ENCODE results near the gene FIBIN.
"Not testable (repeated sequence)": the region's sequence is repeated elsewhere in the genome, so short reads cannot be mapped to it uniquely, and the experiment has no call there.

Gene FIBIN

DNA sequence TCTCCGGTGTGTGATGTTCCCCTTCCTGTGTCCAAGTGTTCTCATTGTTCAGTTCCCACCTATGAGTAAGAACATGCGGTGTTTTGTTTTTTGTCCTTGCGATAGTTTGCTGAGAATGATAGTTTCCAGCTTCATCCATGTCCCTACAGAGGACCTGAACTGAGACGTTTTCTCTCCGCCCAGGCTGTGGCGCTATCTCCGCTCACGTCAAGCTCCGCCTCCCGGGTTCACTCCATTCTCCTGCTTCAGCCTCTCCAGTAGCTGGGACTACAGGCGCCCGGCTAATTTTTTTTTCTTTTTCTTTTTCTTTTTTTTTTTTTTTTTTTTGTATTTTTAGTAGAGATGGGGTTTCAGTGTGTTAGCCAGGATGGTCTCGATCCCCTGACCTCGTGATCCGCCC lies 16.7 kb upstream of the FIBIN start:
- not testable (repeated sequence) for DNase-seq (ENCODE audit: low read depth in 2 of 2)

GRCh38 chr11:26983645-26984044 lies 10.3 kb upstream of the FIBIN start:
- DNase-seq (ENCODE audit: low read depth in 2 of 2): no peak

DNA sequence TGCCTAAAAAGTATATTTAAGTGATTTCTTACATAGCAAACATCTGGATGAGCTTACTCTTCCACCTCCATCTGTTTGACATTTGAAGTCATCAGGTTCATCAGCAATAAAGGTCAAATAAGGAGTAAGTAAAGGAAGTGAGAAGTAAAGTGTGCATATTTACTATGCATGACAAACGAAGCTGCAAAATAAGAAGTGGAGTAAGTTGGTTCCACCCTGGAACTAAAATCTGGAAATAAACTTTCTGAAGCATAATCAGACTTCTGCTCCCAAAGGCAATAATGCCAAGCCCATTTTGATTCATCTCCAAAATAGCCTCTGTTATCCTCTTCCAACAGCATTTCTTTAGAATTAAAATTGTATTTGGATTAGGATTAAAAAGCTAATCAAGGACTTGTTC lies 8.4 kb upstream of the FIBIN start:
- DNase-seq (ENCODE audit: low read depth in 2 of 2): no peak

DNA sequence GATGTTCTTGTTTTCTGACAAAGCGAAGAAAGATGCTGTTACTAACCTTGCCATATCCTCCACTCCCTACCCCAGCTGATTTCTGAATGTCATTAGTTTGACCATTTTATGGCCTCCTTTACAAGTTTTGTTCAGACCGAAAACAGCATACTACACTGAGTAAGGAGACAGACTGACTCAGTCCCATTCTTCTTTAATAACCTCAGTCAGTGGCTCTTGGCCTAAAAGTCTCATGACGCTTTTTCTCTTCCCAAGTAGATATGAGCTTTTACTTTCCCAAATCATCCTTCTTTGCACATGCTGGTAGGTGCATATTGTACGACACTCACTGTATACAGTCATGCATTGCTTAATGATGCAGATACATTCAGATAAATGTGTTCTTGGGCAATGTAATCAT lies 8.0 kb upstream of the FIBIN start:
- DNase-seq (ENCODE audit: low read depth in 2 of 2): no peak

- DNase-seq (ENCODE audit: low read depth in 2 of 2): no peak
Measured at GRCh38 chr11:26987272-26987671, 6.6 kb upstream of the FIBIN start.

GRCh38 chr11:26987731-26988130 lies 6.2 kb upstream of the FIBIN start:
- DNase-seq (ENCODE audit: low read depth in 2 of 2): no peak

DNA sequence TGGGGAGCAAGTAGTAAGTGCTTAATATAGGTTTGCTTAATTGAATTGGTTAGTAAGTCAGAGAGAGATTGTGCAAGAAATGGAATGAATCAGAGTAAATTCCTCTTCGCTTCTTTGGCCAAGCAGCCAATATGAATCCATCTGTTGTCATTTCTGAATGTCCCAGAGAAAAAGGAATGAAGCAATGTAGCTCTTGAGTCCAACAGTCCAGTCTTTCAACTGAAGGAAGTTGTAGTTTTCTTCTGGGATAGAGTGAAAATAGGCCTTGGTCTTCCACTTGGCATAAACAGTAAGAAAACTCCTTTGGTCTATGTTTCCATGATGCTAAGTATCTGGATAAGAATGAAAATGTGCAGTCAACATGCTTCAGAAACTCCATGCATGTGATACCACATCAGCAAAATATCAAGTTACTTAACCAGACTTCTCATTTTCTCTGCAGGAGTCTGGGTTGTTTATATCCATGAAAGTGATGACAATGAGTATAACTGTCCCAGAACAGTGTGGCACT lies 1.8 kb upstream of the FIBIN start:
- DNase-seq (ENCODE audit: low read depth in 2 of 2): no peak

GRCh38 chr11:26994631-26995095 lies 751 bp downstream of the FIBIN start:
- DNase-seq (ENCODE audit: low read depth in 2 of 2): no peak

- no peak for DNase-seq (ENCODE audit: low read depth in 2 of 2)
Measured at GRCh38 chr11:26995701-26996460, 2.0 kb downstream of the FIBIN start.

GRCh38 chr11:26997378-26997777 lies 3.5 kb downstream of the FIBIN start:
- DNase-seq (ENCODE audit: low read depth in 2 of 2): no peak

GRCh38 chr11:27001136-27001730 lies 7.3 kb downstream of the FIBIN start:
- not testable (repeated sequence) for DNase-seq (ENCODE audit: low read depth in 2 of 2)

- DNase-seq (ENCODE audit: low read depth in 2 of 2): no peak
Measured at GRCh38 chr11:27002431-27002830, 8.5 kb downstream of the FIBIN start.

DNA sequence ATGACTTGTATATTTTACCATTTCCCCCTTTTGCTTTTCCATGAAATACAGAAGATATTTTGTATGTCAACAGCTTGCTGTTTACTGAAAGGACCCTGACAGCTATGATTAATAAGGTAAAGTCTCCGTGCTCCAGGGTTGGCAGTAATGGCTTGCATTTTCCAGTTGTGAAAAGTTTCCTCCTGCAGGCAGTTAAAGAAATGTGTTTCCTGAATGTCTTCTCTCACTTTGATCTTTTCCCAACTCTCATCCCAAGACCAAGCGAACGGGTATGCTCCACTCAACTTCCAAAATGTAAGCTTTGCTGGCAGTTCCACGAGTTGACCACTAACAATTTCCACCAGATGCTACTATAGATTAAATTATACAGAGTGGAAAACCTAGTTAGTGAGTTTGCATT lies 8.9 kb downstream of the FIBIN start:
- no peak for DNase-seq (ENCODE audit: low read depth in 2 of 2)

DNA sequence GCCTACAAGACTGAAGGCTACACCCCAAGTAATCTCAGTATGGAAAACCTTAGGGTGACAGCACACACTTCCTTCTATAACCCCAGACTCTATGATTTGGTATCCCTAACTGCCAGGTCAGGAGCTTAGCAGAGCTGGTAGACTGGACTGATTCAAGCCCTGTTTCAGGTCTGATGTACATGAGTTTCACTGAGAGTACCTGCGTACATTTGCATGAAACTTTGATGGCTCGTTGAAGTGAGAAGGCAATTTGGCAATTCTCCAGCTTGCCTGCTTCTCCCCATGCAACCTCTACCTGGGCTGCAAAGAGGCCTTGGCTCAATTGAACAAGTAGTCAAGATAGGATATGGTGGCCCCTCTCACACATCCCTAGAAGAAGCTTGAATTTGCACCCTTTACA lies 10.2 kb downstream of the FIBIN start:
- no peak for DNase-seq (ENCODE audit: low read depth in 2 of 2)

DNA sequence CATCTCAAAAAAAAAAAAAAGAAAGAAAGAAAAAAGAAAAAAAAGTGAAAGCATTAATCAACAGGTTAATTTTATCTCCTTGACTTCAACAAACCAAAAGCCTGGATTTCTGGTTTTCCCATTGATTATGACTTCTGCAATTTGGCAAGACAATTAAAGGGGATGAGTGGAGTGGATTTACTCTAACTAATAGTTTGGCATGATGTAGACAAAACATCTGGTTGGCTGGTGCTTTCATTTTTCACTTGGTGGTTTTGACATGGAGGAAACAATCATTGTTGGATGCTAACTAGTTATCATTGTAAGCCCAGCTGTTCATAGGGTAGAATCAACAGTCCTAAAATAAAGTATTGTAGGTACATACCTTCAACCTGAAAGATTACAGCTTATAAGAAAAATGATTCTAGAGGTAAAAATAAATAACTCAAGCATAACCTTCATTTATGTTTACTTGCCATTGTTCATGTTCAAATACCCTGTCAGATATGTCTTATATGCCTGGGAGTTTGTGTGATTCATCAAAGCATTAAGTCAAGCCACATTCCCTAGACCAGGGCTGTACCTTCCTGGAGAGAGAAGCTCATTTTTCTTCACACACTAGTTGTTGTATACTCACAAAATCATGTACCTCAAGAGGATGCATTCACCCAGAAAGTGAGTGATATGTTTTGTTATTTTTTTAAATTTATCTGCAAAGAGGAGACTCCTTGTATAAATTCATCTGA lies 15.1 kb downstream of the FIBIN start:
- DNase-seq (ENCODE audit: low read depth in 2 of 2): no peak

- no peak for DNase-seq (ENCODE audit: low read depth in 2 of 2)
Measured at GRCh38 chr11:27011560-27012233, 17.8 kb downstream of the FIBIN start.

GRCh38 chr11:27012234-27012921 lies 18.5 kb downstream of the FIBIN start:
- DNase-seq (ENCODE audit: low read depth in 2 of 2): no peak

- DNase-seq (ENCODE audit: low read depth in 2 of 2): no peak
Measured at GRCh38 chr11:27013781-27014361, 20.0 kb downstream of the FIBIN start.

DNA sequence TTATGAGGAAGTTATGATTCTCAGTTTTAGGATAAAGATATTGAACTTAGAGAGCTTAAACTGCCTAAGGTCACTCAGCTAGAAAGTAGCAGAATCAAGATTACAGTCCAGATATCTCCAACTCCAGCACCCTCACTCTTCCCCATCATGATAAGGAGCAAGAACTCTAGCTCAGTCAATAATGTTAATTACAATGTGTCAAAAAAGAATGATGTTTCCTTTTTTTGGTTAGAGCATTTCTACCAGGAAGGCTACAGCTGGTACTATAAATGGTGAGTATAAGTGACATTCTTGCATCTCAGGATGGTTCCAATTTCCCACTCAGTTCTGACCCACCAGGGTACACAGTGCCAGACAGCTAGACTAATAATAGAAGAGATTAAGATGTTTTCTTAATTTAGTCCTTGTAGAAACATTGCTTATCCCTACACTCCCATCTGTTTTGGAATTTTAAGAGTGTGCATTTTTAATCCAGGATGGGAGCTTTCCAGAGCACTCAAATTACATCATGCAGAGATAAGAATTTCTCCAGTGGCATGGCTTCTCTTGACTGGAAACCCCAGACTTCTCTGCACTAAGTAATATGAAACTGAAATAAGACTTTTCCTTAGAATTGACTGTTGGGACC lies 25.1 kb downstream of the FIBIN start:
- no peak for DNase-seq (ENCODE audit: low read depth in 2 of 2)

DNA sequence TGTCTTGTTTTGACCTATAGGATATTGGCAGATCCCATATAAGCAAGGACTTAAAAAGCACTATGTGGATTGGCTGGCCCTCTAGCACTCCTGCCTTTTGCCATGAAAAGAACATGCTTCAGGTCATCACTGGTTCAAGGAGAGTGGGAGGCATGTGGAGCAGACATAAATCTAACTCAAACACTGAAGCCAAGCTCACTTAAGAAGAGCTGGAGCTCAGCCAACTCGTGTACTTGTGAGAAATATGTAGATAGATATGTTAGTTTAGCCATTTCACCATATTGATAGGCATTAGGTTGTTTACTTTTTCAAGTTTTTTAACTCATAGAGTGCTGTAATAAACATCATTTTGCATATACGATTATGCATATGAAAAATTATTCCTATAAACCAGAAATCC lies 26.8 kb downstream of the FIBIN start:
- DNase-seq (ENCODE audit: low read depth in 2 of 2): no peak

All from stimulated activated CD8-positive, alpha-beta memory T cell treated with anti-CD3 and anti-CD28 coated beads, Interleukin-7, amount 100 ng/mL, for 1 hour (primary cell).